Endometrial microvascular endothelial cells (primary cell): ENCODE data around the gene PPFIA3. TPM values are rescaled to one million over a fixed set of nuclear protein-coding genes. Genes with fewer than 3 reads are reported as not detected.

Source experiments
- in situ Hi-C: cut with HindIII; loops from 2 replicates; pipeline ENCODE4 v1.10.0; 2017; ENCODE audit warnings: low sequenced_read_pairs, low pct_unique_long_range_greater_than_20kb; ENCODE audit errors: inconsistent ontology term
- total RNA-seq: library from RNA; depleted of rRNA; stranded (reverse); fragments of >200 nt; gene quantifications from one replicate; pipeline ENCODE4 v1.2.3, GENCODE V29; 2015; ENCODE audit errors: inconsistent ontology term

Gene PPFIA3
- total RNA-seq, 1 donor from 2014 or later = 1.9 TPM

DNA sequence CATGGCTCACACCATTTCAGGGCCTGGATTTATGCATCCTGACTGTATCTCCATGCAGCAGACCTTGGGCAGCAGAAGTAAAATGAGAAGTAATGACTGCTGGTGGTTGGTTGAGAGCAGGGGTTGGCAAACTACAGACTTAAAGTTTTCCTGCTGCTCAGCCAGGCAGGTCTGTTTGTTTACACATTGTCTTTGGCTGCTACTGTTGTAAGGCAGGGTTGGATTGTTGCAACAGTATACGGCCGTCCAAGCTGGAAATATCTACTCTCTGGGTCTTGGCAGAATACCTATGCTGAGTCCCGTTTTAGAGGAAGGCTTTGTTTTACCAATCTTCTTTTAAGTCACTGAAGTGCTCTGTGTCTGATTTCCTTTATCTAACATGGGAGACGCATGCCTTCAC lies 20.5 kb upstream of the PPFIA3 start:
- in situ Hi-C loops = no loop called here

DNA sequence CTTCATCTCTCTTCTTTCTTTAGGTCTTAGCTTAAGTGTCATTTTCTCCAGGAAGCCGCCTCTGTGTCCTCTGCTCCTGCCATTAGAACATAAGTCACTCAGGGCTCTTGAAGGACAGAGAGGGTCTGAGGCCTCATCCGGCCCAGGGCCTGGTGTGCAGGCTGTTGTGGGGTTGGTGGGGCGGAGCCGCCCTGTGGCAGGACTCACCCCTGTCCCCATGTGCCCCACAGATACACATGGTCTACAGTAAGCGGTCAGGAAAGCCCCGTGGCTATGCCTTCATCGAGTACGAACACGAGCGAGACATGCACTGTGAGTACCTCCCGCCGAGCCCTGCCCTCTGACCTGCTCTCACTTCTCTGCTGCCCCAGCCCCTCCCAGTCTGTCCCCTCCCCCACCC lies 18.2 kb upstream of the PPFIA3 start:
- in situ Hi-C loops = no loop called here

DNA sequence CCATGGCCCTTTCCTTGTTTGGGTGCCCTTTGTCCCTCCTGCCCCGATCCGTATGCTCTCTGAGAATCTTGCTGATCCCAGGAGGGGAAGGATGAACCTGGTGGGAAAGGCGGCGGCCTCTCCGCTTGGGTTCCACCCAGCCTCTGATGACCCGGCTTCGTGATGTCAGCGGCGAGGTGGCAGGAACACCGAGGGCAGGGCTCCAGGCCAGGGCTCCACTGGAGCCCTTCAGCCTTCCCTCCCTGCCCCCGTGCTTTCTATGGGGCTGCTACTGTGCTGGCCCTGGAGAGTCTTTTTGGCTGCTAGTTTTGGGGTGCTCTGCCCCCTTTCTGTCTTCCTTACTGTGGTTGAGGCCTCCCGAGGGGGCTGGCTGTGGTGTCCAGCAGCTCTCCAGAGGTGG lies 17.0 kb upstream of the PPFIA3 start:
- in situ Hi-C loops = no loop called here

DNA sequence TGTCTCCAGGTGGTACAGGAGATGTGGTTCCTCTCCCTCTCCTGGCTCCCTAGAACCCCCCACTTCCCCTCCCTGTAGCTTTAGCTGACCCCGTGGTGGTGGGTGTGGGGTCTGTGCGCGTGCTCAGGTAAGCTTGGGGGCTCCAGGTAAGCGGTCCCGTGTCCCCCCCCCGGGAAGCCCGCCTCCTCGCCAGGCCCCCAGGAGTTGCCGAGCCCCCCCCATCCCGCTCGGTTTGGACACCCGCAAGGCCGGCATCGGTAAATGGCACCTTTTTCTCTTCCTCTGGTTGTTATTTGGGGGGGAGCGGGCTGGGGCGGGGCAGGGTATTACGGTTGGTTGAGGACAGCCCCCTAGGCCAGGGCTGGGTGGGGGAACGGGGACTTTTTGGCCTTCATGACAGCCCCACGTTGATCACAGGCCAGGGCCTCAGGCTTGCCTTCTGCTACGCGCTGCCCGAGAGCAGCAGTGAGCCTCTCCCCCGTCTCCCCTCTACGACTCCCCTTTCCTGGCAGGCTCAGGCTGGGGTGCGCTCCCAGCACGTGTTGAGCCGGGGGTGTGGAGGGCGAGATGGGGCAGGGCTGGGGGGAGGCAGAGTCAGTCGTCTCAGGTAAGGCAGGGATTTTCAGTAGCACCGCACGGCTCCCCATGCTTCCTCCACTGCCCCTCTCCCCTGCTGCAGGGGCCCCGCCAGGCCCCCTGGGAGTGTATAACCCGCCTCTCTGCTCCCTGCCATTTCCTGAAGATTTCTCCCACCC lies 15.8 kb upstream of the PPFIA3 start:
- in situ Hi-C loops = no loop called here

DNA sequence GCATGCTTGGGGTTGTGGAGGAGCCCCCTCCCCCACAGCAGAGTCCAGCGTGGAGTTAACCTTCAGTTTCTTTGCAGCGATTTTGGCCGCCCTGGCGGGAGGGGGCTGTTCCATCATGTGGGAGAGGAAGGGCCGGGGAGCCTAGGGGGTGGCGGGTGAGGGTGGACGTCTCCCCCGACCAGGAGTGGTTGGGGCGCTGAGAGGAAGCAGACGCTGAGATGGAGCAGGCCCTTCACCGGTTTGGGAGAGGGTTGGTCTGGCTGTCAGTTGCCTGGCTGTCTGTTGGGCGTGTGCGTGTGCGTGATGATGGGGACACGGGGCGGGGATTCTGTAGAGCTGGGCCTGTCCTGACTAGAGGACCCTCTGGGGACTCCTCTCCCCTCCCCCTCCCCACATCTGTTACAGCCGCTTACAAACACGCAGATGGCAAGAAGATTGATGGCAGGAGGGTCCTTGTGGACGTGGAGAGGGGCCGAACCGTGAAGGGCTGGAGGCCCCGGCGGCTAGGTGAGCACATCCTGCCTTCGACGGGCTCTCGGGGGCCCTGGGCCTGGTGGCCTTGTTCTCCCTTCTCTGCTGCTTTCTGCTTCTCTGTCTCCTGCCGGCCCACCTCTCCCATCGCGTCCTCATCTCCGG lies 15.0 kb upstream of the PPFIA3 start:
- in situ Hi-C loops = no loop called here

DNA sequence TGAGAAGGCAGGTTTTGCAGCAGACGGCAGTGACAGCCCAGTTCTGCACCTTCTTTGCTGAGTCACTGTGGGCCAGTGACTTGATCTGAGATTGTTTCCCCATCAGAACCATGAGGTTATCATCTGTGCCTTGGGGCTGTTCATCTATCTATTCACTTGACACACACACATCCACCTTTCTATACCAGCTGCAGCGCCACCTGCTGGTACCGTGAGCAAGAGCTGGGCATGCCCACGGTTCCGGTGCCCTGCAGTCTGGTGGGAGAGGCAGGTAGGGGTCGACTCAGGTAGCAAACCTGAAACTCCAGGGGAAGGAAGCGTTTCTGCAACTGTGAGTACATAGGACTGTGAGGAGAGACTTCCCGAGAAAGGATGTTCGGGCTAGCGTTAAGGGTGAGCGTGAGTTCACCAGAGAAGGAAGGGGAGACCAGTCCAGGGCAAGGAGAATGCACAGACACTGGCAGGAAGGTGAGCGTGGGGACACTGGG lies 12.7 kb upstream of the PPFIA3 start:
- in situ Hi-C loops = no loop called here

DNA sequence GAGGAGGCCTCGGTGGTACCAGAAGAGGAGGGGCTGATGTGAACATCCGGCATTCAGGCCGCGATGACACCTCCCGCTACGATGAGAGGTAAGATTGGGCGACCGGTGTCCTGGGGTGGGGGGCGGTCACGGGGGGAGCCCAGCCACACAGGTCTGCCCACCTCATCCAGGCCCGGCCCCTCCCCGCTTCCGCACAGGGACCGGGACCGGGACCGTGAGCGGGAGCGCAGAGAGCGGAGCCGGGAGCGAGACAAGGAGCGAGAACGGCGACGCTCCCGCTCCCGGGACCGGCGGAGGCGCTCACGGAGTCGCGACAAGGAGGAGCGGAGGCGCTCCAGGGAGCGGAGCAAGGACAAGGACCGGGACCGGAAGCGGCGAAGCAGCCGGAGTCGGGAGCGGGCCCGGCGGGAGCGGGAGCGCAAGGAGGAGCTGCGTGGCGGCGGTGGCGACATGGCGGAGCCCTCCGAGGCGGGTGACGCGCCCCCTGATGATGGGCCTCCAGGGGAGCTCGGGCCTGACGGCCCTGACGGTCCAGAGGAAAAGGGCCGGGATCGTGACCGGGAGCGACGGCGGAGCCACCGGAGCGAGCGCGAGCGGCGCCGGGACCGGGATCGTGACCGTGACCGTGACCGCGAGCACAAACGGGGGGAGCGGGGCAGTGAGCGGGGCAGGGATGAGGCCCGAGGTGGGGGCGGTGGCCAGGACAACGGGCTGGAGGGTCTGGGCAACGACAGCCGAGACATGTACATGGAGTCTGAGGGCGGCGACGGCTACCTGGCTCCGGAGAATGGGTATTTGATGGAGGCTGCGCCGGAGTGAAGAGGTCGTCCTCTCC lies 11.5 kb upstream of the PPFIA3 start:
- in situ Hi-C loops = no loop called here

DNA sequence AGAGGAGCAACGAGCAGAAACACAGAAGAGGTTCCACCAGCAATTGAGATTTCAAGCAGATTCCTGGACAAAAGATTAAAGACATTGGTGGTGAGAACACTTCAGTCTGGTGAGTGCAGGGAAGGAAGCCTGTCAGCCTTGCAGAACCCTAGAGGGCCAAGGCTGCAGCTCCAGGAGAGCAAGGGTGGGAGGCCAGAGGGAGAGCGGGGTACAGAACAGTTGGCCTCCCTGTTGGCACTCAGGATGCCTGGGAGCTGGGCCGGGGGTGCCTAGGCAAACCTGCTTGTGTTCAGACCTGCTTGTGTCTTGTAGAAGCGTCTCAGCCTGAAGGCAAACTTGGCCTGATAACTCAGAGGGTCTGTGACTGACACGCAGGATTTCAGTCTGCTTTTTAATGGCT lies 10.3 kb upstream of the PPFIA3 start:
- in situ Hi-C loops = no loop called here

DNA sequence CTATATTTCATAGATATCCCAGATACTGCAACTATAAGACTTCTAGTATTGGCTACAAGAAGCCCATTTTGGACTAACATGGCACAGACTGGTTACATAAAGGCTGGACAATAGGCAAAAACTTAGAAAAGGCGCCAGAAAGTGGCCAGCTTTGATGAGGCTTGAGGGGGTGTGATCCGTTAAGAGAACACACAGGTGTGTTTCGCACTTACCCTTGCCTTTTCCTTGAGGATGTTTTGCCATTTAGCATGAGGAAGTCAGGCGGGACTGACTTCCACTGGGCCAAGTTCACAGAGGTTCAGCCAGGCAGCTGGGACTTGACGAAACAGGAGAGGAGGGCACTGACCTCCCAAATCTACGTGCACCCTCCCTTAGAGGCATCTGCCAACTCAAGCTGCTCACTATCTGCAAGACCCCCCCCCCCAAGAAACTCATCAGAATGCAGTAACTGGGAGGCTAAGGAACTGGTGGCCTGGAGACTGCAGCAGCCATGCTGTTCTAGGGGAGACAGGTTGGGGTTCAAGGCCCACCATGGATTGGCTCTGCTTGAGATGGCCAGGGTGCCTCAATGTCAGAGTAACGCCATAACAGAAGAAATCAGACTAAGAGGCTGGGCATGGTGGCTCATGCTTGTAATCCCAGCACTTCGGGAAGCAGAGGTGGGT lies 9.6 kb upstream of the PPFIA3 start:
- in situ Hi-C loops = no loop called here

DNA sequence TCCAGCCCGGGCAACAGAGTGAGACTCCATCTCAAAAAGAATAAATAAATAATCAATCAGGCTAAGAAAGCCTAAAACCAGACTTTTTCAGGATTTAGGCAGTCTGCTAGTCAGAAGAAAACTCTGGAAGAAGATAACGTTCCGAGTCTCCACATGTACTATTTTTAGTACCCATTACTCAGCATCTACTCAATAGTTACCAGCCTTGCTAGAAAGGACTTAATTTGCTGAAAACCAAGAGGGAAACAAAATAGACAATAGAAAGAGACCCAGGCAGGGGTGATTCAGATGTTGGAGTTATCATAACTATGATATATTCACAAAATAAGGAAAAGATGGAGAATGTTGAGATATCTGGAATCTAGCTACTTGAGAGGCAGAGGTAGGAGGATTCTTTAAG lies 8.8 kb upstream of the PPFIA3 start:
- in situ Hi-C loops = no loop called here

DNA sequence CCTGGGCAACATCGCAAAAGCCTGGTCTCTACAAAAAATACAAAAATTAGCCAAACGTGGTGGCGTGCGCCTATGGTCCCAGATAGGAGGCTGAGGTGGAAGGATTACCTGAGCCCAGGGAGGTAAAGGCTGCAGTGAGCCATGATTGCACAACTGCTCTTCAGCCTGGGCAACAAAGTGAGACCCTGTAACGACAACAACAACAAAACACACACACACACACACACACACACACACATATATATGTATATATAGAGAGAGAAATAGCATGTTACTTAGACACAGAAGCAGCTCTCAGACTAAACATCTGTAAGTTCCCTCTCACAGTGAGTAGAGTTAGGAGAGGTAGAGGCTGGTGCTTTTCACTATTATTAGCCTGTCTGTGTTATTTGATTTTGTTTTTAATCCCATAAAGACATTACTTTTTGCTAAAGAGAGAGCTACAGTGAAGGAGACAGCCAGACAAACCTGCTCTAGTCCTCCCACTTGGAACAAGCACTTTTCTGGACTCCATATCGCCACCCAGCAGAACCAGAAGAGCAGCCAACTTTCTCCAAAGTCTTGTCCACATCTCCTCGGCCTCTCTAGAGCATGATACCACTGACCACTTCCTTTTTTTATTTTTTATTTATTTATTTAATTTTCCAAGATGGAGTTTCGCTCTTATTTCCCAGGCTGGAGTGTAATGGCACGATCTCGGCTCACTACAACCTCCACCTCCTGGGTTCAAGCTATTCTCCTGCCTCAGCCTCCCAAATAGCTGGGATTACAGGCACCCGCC lies 7.9 kb upstream of the PPFIA3 start:
- in situ Hi-C loops = no loop called here

DNA sequence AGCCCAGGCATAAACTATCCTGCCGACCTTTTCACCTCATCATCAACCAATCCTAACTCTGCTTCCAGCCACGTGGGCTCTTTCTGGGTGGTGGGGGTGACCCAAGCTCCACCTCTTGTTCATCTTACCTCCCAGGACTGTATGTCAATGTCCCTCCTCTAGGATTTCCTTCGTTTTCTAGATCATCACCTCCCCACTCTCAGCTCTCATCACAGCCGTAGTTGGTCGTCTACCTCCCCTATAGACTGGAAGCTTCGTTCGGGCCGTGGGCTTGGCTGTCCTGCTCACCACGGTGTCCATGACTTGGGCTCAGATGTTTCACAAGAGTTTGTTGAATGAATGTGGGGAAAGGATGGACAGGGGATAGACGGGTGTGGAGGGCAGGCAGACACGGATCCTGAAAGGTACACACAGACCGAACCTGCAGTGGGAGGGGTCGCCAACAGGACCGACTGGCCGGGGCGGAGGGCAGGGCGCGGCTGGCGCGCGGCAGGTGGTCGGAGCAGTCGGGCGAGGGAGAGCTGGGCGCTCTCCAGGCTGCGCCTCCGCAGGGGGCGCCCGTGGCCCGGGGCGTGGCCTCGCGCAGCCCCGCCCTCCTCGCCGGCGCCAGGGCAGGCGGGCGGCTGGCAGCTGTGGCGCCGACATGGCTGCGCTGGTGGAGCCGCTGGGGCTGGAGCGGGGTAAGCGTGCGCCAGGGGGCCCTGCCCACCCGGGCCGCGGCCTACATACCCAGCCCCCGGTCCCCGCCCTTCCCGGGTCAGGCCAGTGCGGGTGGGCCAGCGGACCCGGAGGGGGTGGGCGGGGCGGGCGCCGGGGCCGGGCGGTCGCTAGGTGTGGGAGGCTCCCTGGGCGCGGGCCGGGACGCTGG lies 5.3 kb upstream of the PPFIA3 start, which contains the start of gene LIN7B:
Gene LIN7B (plus strand): TSS at position 609 of the 868 bp plus-strand sequence. CDS start 35 bp downstream, at position 644.
- in situ Hi-C loops = no loop called here

DNA sequence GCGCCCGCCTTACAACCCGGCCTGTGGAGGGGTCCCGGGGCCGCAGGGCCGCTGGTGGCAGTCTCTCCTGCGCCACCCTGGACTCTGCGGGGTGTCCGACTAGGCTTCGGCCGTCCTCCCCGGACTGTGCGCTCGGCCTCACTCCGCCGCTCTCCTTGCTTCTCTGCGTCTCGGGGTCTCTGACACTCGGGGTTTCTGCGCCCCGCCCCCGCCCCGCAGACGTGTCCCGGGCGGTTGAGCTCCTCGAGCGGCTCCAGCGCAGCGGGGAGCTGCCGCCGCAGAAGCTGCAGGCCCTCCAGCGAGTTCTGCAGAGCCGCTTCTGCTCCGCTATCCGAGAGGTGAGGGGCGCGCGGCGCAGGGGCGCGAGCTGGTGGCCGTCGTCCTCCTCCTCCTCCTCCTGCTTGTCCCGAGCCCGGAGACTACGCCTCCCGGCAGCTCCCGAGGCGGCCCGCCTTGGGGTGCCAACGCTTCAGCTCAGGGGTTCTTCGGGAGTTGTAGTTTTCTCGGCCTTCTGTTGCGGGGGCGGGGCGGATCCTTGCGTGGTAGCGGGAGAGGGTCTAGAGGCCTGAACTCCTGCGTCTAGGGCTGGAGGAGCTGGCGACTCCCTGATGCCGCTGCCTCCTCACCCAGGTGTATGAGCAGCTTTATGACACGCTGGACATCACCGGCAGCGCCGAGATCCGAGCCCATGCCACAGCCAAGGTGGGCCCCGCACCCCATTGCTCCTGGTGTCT lies 4.5 kb upstream of the PPFIA3 start:
- in situ Hi-C loops = no loop called here

DNA sequence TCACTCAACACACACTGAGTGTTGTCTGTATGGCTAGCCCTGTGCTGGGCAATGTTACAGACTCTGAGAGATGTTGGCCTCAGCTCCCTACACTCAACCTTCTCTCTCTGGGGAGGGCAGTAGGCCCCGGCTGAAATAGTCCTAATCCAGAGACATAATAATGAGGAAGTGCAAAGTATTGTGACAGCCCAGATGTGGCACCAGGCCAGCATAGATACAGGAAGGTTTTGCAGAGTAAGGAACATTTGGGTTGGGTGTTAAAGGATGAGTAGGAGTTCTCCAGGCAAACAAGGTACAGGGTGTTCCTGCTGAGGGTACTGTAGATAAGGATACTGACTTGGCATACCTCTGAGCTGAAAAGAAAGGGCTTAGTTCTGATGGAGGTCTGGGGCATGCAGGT lies 2.8 kb upstream of the PPFIA3 start:
- in situ Hi-C loops = no loop called here

DNA sequence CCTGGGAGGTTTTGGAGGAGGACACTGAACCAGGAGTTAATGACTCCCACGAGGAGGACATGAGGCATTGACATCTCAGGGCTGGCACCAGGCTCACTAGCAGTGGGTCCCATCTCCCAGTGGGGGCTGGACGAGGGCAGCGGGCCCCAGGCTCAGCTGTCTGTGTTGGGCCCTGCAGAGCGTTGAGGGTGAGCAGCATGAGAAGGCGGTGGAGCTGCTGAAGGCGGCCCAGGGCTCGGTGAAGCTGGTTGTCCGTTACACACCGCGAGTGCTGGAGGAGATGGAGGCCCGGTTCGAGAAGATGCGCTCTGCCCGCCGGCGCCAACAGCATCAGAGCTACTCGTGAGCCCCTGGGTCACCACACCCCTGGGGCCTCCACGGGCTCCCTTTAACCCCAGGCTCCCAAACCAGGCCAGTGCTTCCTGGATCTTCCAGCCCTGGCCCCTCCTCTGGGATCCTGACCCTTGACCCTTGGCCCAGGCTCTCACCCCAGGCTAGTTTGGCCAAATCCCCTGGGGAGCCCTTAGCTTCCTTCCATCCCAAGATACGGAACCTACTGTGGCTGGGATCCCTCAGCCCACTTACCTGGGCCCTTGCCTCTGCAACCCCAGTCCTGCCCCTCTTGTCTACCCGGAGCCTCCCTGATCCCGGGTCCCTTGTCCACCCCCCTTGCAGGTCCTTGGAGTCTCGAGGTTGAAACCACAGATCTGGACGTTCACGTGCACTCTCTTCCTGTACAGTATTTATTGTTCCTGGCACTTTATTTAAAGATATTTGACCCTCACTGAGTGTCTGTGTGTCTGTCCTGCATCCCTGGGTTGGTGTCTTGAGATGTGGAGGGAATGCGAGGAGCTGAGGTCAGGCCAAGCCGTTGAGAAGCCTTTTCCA lies 1.4 kb upstream of the PPFIA3 start:
- in situ Hi-C loops = no loop called here
